ENCODE measurements around the gene POU4F3.

Gene POU4F3

GRCh38 chr5:146337264-146337904 lies 1.3 kb upstream of the POU4F3 start:
- DNase-seq (ENCODE audit: low read depth, low spot score), result no peak
- H3K4me3 ChIP-seq (ENCODE audit: low read depth, low read length), result no peak overlapping the region
- in situ Hi-C loops (cut with HindIII; ENCODE audit: low sequenced_read_pairs), result no loop called here
- TF ChIP-seq CTCF (IDR thresholded peaks at IDR 0.05; ENCODE audit: low read depth, low read length), result no peak

GRCh38 chr5:146337928-146338327 lies 711 bp upstream of the POU4F3 start:
- no peak overlapping the region for H3K4me3 ChIP-seq (ENCODE audit: low read depth, low read length)
- no peak for TF ChIP-seq CTCF (IDR thresholded peaks at IDR 0.05; ENCODE audit: low read depth, low read length)
- in situ Hi-C loops (cut with HindIII; ENCODE audit: low sequenced_read_pairs), result no loop called here
- no peak for DNase-seq (ENCODE audit: low read depth, low spot score)

DNA sequence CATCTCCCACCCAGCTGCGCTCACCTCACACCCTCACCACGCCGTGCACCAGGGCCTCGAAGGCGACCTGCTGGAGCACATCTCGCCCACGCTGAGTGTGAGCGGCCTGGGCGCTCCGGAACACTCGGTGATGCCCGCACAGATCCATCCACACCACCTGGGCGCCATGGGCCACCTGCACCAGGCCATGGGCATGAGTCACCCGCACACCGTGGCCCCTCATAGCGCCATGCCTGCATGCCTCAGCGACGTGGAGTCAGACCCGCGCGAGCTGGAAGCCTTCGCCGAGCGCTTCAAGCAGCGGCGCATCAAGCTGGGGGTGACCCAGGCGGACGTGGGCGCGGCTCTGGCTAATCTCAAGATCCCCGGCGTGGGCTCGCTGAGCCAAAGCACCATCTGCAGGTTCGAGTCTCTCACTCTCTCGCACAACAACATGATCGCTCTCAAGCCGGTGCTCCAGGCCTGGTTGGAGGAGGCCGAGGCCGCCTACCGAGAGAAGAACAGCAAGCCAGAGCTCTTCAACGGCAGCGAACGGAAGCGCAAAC lies 1.1 kb downstream of the POU4F3 start:
- H3K4me3 ChIP-seq (ENCODE audit: low read depth, low read length), result no peak overlapping the region
- DNase-seq (ENCODE audit: low read depth, low spot score), result no peak
- in situ Hi-C loops (cut with HindIII; ENCODE audit: low sequenced_read_pairs), result no loop called here
- no peak for TF ChIP-seq CTCF (IDR thresholded peaks at IDR 0.05; ENCODE audit: low read depth, low read length)

DNA sequence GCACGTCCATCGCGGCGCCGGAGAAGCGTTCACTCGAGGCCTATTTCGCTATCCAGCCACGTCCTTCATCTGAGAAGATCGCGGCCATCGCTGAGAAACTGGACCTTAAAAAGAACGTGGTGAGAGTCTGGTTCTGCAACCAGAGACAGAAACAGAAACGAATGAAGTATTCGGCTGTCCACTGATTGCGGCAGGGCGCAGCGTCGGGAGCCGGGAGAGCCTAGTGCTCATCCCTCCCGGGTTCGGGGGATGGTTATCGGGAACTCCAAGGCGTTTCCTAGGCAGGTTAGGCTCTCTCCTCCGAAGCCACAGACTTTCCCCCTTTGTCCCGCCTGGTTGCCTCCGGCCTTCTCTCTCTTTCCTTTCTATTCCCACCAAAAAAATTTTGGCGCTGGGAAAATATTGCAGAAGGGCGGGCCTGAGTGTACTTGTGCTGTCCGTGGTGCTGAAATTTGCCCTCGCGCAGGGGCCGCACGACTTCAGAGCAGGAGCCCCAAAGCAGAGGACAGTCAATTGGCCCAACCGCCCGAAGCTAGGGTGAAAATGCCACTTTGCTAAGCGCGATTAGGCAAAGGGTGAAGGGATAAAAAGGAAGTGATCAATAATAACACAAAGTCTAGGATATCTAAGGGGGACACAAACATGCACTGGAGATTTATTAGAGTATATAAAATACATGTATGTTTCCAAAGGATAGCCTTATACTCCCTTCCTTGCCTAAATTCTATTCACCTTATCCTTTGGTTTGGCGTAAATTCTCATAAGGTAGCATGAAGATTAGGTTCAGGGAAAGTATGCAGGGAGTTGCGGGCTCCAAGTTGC lies 1.8 kb downstream of the POU4F3 start:
- no peak overlapping the region for H3K4me3 ChIP-seq (ENCODE audit: low read depth, low read length)

DNA sequence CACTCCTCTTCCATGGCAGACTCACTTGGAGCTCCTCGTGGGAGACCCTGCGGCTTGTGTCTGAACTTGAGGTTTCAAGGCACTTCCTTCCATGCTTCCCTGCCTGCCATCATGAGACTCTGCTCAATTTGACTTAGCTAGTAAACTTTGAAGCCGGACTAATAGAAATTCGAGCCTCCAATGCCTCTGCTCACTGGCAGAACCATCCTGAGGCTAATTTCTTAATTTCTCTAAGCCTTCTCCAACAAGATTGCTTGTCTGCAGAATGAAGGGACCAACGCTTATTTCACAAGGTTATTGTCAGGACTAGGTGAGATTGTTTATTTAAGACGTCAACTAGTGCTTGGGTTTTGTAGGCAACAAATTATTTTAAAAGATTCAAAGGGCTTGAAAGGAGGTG lies 3.2 kb downstream of the POU4F3 start:
- TF ChIP-seq CTCF (IDR thresholded peaks at IDR 0.05; ENCODE audit: low read depth, low read length), result no peak
- no peak overlapping the region for H3K4me3 ChIP-seq (ENCODE audit: low read depth, low read length)
- in situ Hi-C loops (cut with HindIII; ENCODE audit: low sequenced_read_pairs), result no loop called here
- no peak for DNase-seq (ENCODE audit: low read depth, low spot score)

More for the DNA sequence above, 1.8 kb downstream of the POU4F3 start:
- in situ Hi-C loops (cut with HindIII; ENCODE audit: low sequenced_read_pairs), result no loop called here
- TF ChIP-seq CTCF (IDR thresholded peaks at IDR 0.05; ENCODE audit: low read depth, low read length), result no peak
- DNase-seq (ENCODE audit: low read depth, low spot score), result peak; percentile 68

- TF ChIP-seq CTCF (IDR thresholded peaks at IDR 0.05; ENCODE audit: low read depth, low read length), result no peak
- no peak for DNase-seq (ENCODE audit: low read depth, low spot score)
- in situ Hi-C loops (cut with HindIII; ENCODE audit: low sequenced_read_pairs), result no loop called here
- no peak overlapping the region for H3K4me3 ChIP-seq (ENCODE audit: low read depth, low read length)
These were observed 3.9 kb downstream of the POU4F3 start for GRCh38 chr5:146342519-146342881.

Measured in astrocyte of the spinal cord (primary cell).